Activated T-helper 2 cell treated with anti-CD3 and anti-CD28 coated beads, Interferon-gamma antibody, Interleukin-2, Interleukin-4, amounts not matched to agents 10 μg/mL and 5 μg/mL and 100 μg/mL, durations not matched to agents 14 hours and 24 hours and 36 hours (primary cell): ENCODE results near the gene SAE1. TPM values are rescaled to one million over a fixed set of nuclear protein-coding genes. Genes with fewer than 3 reads are reported as not detected.
"Not testable (repeated sequence)": the region's sequence is repeated elsewhere in the genome, so short reads cannot be mapped to it uniquely, and the experiment has no call there.

Experiments
- DNase-seq: peaks from one replicate; pipeline ENCODE4 v3.0.0; 2021; ENCODE audit warnings: low spot score
- H3K27ac Mint-ChIP-seq: one replicate; pipeline ENCODE4 v1.8.0; 2021; ENCODE audit warnings: mixed read lengths
- H3K27me3 Mint-ChIP-seq: one replicate; pipeline ENCODE4 v1.8.0; 2021; ENCODE audit warnings: low read depth, mixed read lengths
- H3K36me3 Mint-ChIP-seq: one replicate; pipeline ENCODE4 v1.8.0; 2021; ENCODE audit warnings: low read depth, mixed read lengths
- H3K4me1 Mint-ChIP-seq: one replicate; pipeline ENCODE4 v1.8.0; 2021; ENCODE audit warnings: low read depth, mixed read lengths
- H3K4me3 Mint-ChIP-seq: one replicate; pipeline ENCODE4 v1.8.0; 2021; ENCODE audit warnings: low read depth, mild to moderate bottlenecking, moderate library complexity, mixed read lengths
- H3K9me3 Mint-ChIP-seq: one replicate; pipeline ENCODE4 v1.8.0; 2021; ENCODE audit warnings: mixed read lengths
- intact Hi-C: fragments of 100-400 bp; cut with micrococcal nuclease; formaldehyde crosslinking; loops from one replicate; pipeline ENCODE4 v1.15.1; 2023
- total RNA-seq: library from RNA; stranded (reverse); gene quantifications from 2 replicates; pipeline ENCODE4 v1.2.3, GENCODE V29; 2022

SAE1 gene
- total RNA-seq, 1 donor from 2014 or later = 151 TPM

DNA sequence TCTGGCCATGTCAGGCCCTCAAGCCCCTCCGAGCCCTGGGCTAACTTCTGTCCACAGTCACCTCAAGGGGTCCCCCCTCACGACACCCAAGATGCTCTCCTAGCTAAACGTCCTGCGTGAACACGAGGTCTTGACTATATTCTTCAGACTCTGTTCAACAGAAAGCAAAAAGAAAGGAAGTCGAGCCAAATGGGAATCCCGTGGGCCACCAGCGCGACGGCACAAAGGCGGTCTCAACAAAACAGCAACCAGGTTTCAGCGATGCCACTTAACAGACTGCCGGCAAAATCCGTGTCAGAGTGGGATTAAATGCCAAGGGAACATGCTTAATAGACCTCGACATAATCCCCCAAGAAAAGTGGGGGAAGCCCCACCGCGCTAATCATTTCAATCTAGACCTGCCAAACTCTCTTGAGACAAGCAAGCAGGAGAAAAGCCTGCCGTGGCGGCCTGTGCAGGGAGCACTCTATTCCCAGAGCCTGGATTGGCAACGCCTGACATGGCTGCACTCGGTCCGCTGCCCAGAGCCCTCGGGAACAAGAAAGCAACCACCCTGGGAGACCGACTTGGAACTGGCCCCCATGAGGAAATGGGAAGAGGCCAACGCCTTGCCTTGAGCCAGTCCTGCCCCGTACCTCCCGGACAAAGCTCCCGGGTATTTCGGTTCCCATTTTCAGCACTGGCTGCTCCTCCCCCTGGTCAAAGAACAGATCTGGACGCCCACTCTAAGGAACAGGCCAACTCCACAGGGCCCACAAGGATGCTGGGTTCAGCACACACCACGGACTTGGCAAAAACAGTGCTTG lies 33.0 kb upstream of the SAE1 start:
- no peak for DNase-seq
- no peaks in the 10 kb centered on the region for H3K9me3 Mint-ChIP-seq
- H3K36me3 Mint-ChIP-seq = peaks cover 51% of the 10 kb centered on the region
- H3K4me3 Mint-ChIP-seq = no peak overlapping the region
- no peaks in the 10 kb centered on the region for H3K27me3 Mint-ChIP-seq
- intact Hi-C loops = loop anchor here (5.0 kb wide), 1 partner anchor 145 kb away; no protein-coding TSS in a partner anchor
- peaks cover 63% of the 10 kb centered on the region for H3K4me1 Mint-ChIP-seq
- peak overlapping the region; percentile 100 for H3K27ac Mint-ChIP-seq

- H3K4me3 Mint-ChIP-seq = no peak overlapping the region
- peak overlapping the region; percentile 60 for H3K27ac Mint-ChIP-seq
- H3K36me3 Mint-ChIP-seq = peaks cover 50% of the 10 kb centered on the region
- peaks cover 63% of the 10 kb centered on the region for H3K4me1 Mint-ChIP-seq
- no peak for DNase-seq
- H3K9me3 Mint-ChIP-seq = no peaks in the 10 kb centered on the region
- H3K27me3 Mint-ChIP-seq = no peaks in the 10 kb centered on the region
- intact Hi-C loops = loop anchor here (5.0 kb wide), 1 partner anchor 144 kb away; no protein-coding TSS in a partner anchor
These were observed 32.0 kb upstream of the SAE1 start for GRCh38 chr19:47098608-47099007.

DNA sequence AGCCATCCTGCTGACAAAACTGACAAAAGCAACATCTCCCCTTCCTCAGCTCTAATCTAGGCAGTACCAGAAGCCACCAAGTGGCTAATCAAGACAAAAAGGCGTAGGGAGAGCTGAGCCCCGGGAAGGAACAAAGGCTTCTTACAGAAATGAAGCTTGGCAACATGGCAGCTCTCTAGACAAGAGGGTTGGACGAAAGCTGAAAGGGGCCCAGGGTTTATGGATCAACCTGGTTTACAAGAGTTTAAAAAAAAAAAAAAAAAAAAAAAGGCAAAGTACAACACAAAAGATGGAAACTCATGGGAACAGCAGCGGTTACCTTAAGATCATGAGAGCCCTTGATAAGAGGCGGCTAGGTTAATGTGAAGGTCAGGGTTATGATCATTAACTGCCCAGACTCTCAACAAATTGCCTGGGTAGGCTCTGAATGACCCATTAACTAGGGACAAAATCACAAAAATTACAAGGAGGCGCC lies 31.0 kb upstream of the SAE1 start:
- H3K4me1 Mint-ChIP-seq = peaks cover 56% of the 10 kb centered on the region
- no peak overlapping the region for H3K27ac Mint-ChIP-seq
- peaks cover 45% of the 10 kb centered on the region for H3K36me3 Mint-ChIP-seq
- no peak overlapping the region for H3K4me3 Mint-ChIP-seq
- no peaks in the 10 kb centered on the region for H3K9me3 Mint-ChIP-seq
- no peak for DNase-seq
- intact Hi-C loops = loop anchor here (5.0 kb wide), 1 partner anchor 143 kb away; no protein-coding TSS in a partner anchor
- H3K27me3 Mint-ChIP-seq = no peaks in the 10 kb centered on the region

DNA sequence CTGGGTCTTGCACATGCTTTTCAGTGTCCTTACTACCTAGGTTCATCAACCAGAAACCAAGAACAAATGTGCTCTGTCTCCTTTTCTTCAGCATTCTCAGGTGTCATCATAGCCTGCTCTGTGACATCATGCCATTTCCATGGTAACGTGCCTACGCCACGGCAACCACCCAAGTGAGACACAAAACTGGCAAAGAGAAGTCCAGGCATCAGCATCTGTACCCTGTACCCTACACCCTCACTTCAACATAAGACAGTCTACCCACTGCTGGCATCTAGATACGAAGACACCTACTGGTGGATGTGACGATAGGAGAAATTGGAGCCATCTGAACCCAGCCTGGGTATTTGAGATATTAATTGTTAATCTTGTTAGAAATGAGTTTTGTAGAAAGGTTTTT lies 30.3 kb upstream of the SAE1 start:
- peak overlapping the region; percentile 48 for H3K27ac Mint-ChIP-seq
- peaks cover 43% of the 10 kb centered on the region for H3K36me3 Mint-ChIP-seq
- H3K4me3 Mint-ChIP-seq = no peak overlapping the region
- intact Hi-C loops = no loop called here
- H3K27me3 Mint-ChIP-seq = no peaks in the 10 kb centered on the region
- no peaks in the 10 kb centered on the region for H3K9me3 Mint-ChIP-seq
- no peak for DNase-seq
- peaks cover 52% of the 10 kb centered on the region for H3K4me1 Mint-ChIP-seq

DNA sequence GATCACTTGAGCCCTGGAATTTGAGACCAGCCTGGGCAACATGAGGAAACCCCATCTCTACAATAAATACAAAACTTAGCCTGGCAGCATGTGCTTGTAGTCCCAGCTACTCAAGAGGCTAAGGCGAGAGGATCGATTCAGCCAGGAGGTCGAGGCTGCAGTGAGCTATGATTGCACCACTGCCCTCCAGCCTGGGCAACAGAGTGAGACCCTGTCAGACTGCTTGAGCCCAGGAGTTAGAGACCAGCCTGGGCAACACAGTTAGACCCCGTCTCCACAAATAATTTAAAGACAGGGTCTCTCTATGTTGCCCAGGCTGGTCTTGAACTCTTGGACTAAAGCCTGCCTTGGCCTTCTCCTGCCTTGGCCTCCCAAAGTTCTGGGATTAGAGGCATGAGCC lies 29.5 kb upstream of the SAE1 start:
- Mint-ChIP-seq H3K4me1 (peaks cover 52% of the 10 kb centered on the region), H3K36me3 (peaks cover 47% of the 10 kb centered on the region)
- H3K27me3 Mint-ChIP-seq, DNase-seq, H3K4me3 Mint-ChIP-seq, H3K9me3 Mint-ChIP-seq, H3K27ac Mint-ChIP-seq, intact Hi-C loops: not testable (repeated sequence)

DNA sequence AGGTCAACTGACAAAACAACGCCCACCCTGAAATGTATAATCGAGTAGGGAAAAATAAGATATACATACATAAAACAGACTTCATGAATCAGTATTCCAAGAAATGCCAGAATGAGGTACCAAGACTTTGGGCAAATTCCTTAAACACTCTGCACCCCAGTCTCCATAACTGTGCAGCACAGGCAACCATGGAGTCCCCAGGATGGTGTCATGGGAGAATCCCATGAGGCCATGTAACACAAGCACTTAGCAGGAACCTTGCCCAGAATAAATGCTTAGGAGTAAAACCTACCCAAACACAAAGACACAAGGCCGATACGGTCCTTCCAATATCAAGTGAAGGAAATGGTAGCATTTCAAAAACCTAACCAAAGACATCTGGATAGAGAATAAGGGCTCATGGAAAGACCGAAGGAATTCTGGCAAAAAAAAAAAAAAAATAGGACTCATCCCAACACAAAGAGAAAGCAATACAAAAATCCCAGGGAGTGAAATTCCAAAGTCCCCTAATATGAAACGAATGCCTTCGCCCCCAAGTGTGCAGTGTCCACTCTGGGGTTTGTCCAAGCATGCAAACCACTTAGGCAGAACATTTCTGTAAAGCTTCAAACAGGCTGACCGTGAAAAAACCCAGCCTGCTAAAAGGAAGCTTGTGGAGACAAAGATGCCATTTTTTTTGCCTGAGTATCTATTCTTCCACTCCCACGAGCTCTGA lies 28.1 kb upstream of the SAE1 start:
- intact Hi-C loops = no loop called here
- no peak overlapping the region for H3K4me3 Mint-ChIP-seq
- H3K4me1 Mint-ChIP-seq = peaks cover 54% of the 10 kb centered on the region
- DNase-seq = no peak
- peak overlapping the region; percentile 22 for H3K27ac Mint-ChIP-seq
- H3K27me3 Mint-ChIP-seq = no peaks in the 10 kb centered on the region
- peaks cover 45% of the 10 kb centered on the region for H3K36me3 Mint-ChIP-seq
- H3K9me3 Mint-ChIP-seq = no peaks in the 10 kb centered on the region

DNA sequence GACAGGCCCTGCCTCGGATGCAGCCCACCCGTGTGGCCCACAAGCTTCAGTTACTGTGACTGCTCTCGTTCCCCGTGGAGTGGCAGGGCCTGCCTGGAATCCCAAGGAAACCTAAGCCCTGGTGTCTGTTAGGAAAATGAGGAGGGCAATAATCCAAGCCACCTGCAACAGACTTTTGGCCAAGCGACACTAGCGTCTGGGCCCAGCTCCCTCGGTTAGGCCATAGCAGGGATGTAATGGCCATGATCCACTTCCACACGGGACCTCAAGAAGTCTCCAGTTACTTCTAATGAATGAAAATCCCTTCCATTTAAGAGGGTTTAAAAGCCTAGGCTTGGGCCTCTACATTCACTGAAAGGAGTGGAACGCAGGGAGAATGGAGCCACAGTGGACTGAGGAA lies 26.0 kb upstream of the SAE1 start:
- intact Hi-C loops = no loop called here
- peaks cover 64% of the 10 kb centered on the region for H3K4me1 Mint-ChIP-seq
- peak overlapping the region; percentile 36 for H3K27ac Mint-ChIP-seq
- H3K4me3 Mint-ChIP-seq = no peak overlapping the region
- H3K9me3 Mint-ChIP-seq = no peaks in the 10 kb centered on the region
- no peak for DNase-seq
- no peaks in the 10 kb centered on the region for H3K27me3 Mint-ChIP-seq
- peaks cover 60% of the 10 kb centered on the region for H3K36me3 Mint-ChIP-seq

DNA sequence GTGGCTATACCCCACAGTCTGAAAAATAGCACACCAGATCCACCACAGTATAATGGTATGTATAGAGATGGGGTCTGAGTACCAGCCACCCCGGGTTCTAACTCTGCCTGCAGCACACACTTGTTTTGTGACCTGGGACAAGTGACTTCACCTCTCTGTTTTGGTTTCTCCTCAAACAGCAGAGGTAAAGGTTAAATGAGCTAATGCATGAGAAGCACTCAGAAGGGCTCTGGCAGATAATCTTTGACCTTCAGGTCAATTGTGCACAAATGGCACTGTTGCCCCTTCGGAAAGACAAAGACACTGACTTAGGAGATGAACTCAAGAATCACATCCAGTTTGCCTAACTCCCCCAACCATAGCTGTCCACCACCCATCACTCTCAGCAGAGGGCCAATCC lies 24.8 kb upstream of the SAE1 start:
- H3K36me3 Mint-ChIP-seq = peaks cover 67% of the 10 kb centered on the region

DNA sequence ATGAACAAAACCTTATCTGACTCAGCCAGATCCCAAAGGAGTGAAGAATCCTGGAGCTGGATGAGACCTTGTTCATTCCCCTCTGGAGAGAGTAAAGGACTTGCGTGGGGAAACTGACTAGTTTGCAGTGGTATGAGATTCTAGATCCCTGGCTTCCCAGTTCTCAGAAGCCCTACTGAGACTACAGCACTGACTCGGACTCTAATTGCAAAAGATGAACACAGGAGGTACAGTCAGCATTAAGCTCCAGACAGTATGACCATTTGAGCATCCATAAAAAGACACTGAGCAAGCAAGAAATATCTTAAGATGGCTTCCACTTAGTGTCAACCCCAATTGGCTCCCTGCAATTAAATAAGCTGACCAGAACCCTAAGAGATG lies 23.8 kb upstream of the SAE1 start:
- no peak for DNase-seq
- Mint-ChIP-seq H3K27ac (peak overlapping the region; percentile 99), H3K9me3 (no peaks in the 10 kb centered on the region), H3K36me3 (peaks cover 74% of the 10 kb centered on the region), H3K4me3 (peak overlapping the region; percentile 95), H3K27me3 (no peaks in the 10 kb centered on the region), H3K4me1 (peaks cover 65% of the 10 kb centered on the region)
- intact Hi-C loops = no loop called here

More for the DNA sequence above, 24.8 kb upstream of the SAE1 start:
- H3K4me3 Mint-ChIP-seq = peak overlapping the region; percentile 22
- H3K27me3 Mint-ChIP-seq = no peaks in the 10 kb centered on the region
- no peaks in the 10 kb centered on the region for H3K9me3 Mint-ChIP-seq
- intact Hi-C loops = no loop called here
- DNase-seq = no peak
- peaks cover 65% of the 10 kb centered on the region for H3K4me1 Mint-ChIP-seq
- H3K27ac Mint-ChIP-seq = peak overlapping the region; percentile 99

DNA sequence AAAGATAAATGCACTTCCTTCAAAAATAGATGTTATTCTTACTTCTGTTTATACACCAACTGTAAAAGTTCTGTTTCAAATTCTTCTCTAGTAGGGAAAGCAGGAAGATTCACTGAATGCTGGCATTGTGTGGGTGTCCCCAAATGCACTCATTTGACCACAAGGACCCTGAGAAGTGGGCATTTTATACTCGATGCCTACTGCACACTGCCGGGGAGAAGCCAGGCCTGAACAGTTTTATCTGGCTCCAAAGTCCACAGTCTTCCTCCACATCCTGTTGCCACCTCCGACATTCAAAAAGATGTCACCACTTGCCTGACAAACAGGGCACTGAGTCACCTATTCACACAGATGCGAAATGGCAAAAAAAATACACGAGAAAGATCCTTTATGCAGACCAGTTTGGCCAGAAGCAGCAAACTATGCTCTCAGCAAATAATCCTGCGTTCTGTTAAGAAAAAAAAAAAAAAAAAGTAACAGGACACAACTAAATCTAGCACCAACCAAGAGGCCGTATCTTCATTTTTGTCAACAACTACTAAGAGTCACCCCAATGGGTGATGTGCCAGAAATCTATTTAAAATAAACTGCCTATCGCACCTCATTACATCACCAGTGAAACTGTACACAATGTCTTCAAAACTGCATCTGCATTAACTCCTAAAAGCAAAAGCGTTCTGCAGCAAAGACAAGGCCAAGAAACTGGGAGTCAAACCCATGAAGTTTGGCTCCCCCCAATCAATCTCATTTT lies 23.3 kb upstream of the SAE1 start:
- H3K4me3 Mint-ChIP-seq = peak overlapping the region; percentile 95
- H3K9me3 Mint-ChIP-seq = no peaks in the 10 kb centered on the region
- peak; percentile 35 for DNase-seq
- H3K27ac Mint-ChIP-seq = peak overlapping the region; percentile 99
- no peaks in the 10 kb centered on the region for H3K27me3 Mint-ChIP-seq
- H3K36me3 Mint-ChIP-seq = peaks cover 72% of the 10 kb centered on the region
- peaks cover 59% of the 10 kb centered on the region for H3K4me1 Mint-ChIP-seq
- intact Hi-C loops = no loop called here

- peaks cover 53% of the 10 kb centered on the region for H3K4me1 Mint-ChIP-seq
- peaks cover 68% of the 10 kb centered on the region for H3K36me3 Mint-ChIP-seq
- no peaks in the 10 kb centered on the region for H3K9me3 Mint-ChIP-seq
- intact Hi-C loops = no loop called here
- peak overlapping the region; percentile 99 for H3K27ac Mint-ChIP-seq
- no peaks in the 10 kb centered on the region for H3K27me3 Mint-ChIP-seq
- no peak for DNase-seq
- peak overlapping the region; percentile 95 for H3K4me3 Mint-ChIP-seq
These were observed 22.5 kb upstream of the SAE1 start for GRCh38 chr19:47107953-47108746.

- Mint-ChIP-seq H3K4me3 (peak overlapping the region; percentile 95), H3K27me3 (no peaks in the 10 kb centered on the region), H3K27ac (peak overlapping the region; percentile 99), H3K4me1 (peaks cover 56% of the 10 kb centered on the region), H3K36me3 (peaks cover 63% of the 10 kb centered on the region), H3K9me3 (no peaks in the 10 kb centered on the region)
- intact Hi-C loops = loop anchor here (1.0 kb wide), 1 partner anchor 14 kb away; no protein-coding TSS in a partner anchor
- no peak for DNase-seq
These were observed 21.5 kb upstream of the SAE1 start for GRCh38 chr19:47109177-47109540.
